ENCODE results near the gene FBXO24.

- no peak for TF ChIP-seq REST (IDR thresholded peaks at IDR 0.05; ENCODE audit: low read depth, low read length)
- TF ChIP-seq CTCF (IDR thresholded peaks at IDR 0.05) = no peak
- no peak for TF ChIP-seq EP300 (IDR thresholded peaks at IDR 0.05; ENCODE audit: borderline replicate concordance in 1 of 2, low read depth in 1 of 2, low read length in 1 of 2)
- no peak for TF ChIP-seq MXI1 (IDR thresholded peaks at IDR 0.05; ENCODE audit: low read depth, low read length)
- TF ChIP-seq EZH2phosphoT487 (IDR thresholded peaks at IDR 0.05; ENCODE audit: borderline replicate concordance, low read depth) = no peak
- TF ChIP-seq TAF1 (IDR thresholded peaks at IDR 0.05; ENCODE audit: borderline replicate concordance, low read depth, low read length) = no peak
- TF ChIP-seq USF2 (IDR thresholded peaks at IDR 0.05; ENCODE audit: borderline replicate concordance, low read depth, low read length) = no peak
- TF ChIP-seq NFIC (IDR thresholded peaks at IDR 0.05; ENCODE audit: borderline replicate concordance) = no peak
- TF ChIP-seq ELF1 (IDR thresholded peaks at IDR 0.05) = no peak
Observed at GRCh38 chr7:100555701-100556100, 30.4 kb upstream of the FBXO24 start.
